ENCODE data around the gene CDC42EP3.

Gene CDC42EP3

DNA sequence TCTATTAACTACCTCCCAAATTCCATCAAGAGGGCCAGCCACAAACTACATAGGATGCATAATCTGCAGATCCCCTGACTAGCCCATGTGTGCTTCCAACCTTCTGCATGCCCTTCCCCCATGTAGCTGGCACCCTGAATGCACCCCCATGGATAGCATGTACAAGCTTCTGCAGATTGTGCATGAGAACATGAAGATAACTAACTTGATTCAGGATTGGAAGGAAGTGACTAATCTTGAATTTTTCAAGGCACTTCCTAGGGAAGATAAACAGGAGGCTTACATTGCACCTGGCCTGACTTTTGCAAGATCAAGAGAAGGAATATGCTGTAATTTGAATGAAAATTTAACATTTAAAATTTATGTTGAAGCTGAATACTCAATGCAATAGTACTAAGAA is 66.7 kb downstream of the CDC42EP3 start:
- H3K27ac ChIP-seq (ENCODE audit: low read length) = no peak overlapping the region
- H3K27me3 ChIP-seq (ENCODE audit: control insufficient read depth, insufficient read depth, low read length) = no peaks in the 10 kb centered on the region

DNA sequence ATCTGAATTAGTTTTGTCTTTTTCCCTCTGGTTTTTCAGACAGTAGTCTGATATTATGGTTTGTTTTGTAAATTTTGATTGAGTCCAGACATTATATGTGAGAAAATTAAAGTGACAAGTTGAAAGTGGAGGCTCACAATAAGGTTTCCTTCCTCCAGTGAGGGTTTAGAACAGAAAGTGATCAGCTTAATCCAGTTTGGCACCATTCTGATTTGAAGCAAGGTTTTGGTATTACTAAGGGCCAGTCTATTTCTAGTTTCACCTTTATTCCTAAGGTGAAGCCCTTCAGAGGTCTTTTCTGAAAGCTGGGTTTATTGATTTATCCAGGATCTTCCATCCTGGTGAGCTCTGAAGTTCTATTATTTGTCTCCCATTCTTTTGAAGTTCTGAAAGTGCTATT is 68.7 kb downstream of the CDC42EP3 start:
- Histone ChIP-seq H3K4me1 (ENCODE audit: control insufficient read depth, insufficient read depth, low read length) (no peaks in the 10 kb centered on the region), H3K4me3 (ENCODE audit: low read length) (no peak overlapping the region), H3K9me3 (ENCODE audit: control insufficient read depth, insufficient read depth, low read length) (no peaks in the 10 kb centered on the region), H3K27me3 (ENCODE audit: control insufficient read depth, insufficient read depth, low read length) (no peaks in the 10 kb centered on the region), H3K27ac (ENCODE audit: low read length) (no peak overlapping the region), H3K36me3 (ENCODE audit: control insufficient read depth, insufficient read depth, low read length) (no peaks in the 10 kb centered on the region)
- no peak for DNase-seq (ENCODE audit: low read depth, low spot score)

More for the DNA sequence above, 66.7 kb downstream of the CDC42EP3 start:
- Histone ChIP-seq H3K36me3 (ENCODE audit: control insufficient read depth, insufficient read depth, low read length) (no peaks in the 10 kb centered on the region), H3K4me3 (ENCODE audit: low read length) (no peak overlapping the region), H3K9me3 (ENCODE audit: control insufficient read depth, insufficient read depth, low read length) (no peaks in the 10 kb centered on the region), H3K4me1 (ENCODE audit: control insufficient read depth, insufficient read depth, low read length) (no peaks in the 10 kb centered on the region)
- DNase-seq (ENCODE audit: low read depth, low spot score) = no peak

DNA sequence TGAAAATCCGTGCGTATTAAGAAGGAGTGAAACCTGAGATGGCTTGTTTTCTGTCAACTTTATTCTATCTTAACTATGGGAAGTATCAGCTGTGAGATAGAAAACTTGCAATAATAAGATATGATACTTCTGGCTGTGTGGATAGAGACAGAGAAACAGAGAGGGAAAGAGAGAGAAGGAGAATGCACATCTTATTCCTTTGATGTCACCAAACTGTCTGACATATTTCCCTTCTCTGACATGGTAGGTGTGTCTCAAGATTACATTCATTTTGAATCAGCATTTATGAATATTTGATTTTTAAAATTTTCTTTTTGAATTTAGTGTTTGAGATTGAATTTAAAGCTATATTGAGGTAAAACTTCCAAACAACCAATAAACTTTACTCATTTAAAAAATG is 69.4 kb downstream of the CDC42EP3 start:
- Histone ChIP-seq H3K4me3 (ENCODE audit: low read length) (no peak overlapping the region), H3K27ac (ENCODE audit: low read length) (no peak overlapping the region), H3K9me3 (ENCODE audit: control insufficient read depth, insufficient read depth, low read length) (no peaks in the 10 kb centered on the region), H3K36me3 (ENCODE audit: control insufficient read depth, insufficient read depth, low read length) (no peaks in the 10 kb centered on the region), H3K27me3 (ENCODE audit: control insufficient read depth, insufficient read depth, low read length) (no peaks in the 10 kb centered on the region), H3K4me1 (ENCODE audit: control insufficient read depth, insufficient read depth, low read length) (no peaks in the 10 kb centered on the region)
- WGBS (ENCODE audit: insufficient coverage, insufficient read length) = no CpG with 5 or more reads among the region's 2 CpGs
- no peak for DNase-seq (ENCODE audit: low read depth, low spot score)

GRCh38 chr2:37601569-37601968 is 69.9 kb downstream of the CDC42EP3 start:
- no CpG with 5 or more reads among the region's 1 CpG for WGBS (ENCODE audit: insufficient coverage, insufficient read length)
- DNase-seq (ENCODE audit: low read depth, low spot score) = no peak
- no peaks in the 10 kb centered on the region for H3K9me3 ChIP-seq (ENCODE audit: control insufficient read depth, insufficient read depth, low read length)
- H3K4me1 ChIP-seq (ENCODE audit: control insufficient read depth, insufficient read depth, low read length) = no peaks in the 10 kb centered on the region
- H3K4me3 ChIP-seq (ENCODE audit: low read length) = no peak overlapping the region
- no peak overlapping the region for H3K27ac ChIP-seq (ENCODE audit: low read length)
- no peaks in the 10 kb centered on the region for H3K27me3 ChIP-seq (ENCODE audit: control insufficient read depth, insufficient read depth, low read length)
- H3K36me3 ChIP-seq (ENCODE audit: control insufficient read depth, insufficient read depth, low read length) = no peaks in the 10 kb centered on the region

- WGBS (ENCODE audit: insufficient coverage, insufficient read length) = no CpG with 5 or more reads among the region's 1 CpG
- DNase-seq (ENCODE audit: low read depth, low spot score) = no peak
- Histone ChIP-seq H3K4me3 (ENCODE audit: low read length) (no peak overlapping the region), H3K36me3 (ENCODE audit: control insufficient read depth, insufficient read depth, low read length) (no peaks in the 10 kb centered on the region), H3K27ac (ENCODE audit: low read length) (no peak overlapping the region), H3K9me3 (ENCODE audit: control insufficient read depth, insufficient read depth, low read length) (no peaks in the 10 kb centered on the region), H3K4me1 (ENCODE audit: control insufficient read depth, insufficient read depth, low read length) (no peaks in the 10 kb centered on the region), H3K27me3 (ENCODE audit: control insufficient read depth, insufficient read depth, low read length) (no peaks in the 10 kb centered on the region)
Measured at GRCh38 chr2:37600735-37601134, 70.7 kb downstream of the CDC42EP3 start.

GRCh38 chr2:37599688-37600525 is 71.5 kb downstream of the CDC42EP3 start:
- no peaks in the 10 kb centered on the region for H3K9me3 ChIP-seq (ENCODE audit: control insufficient read depth, insufficient read depth, low read length)
- H3K27ac ChIP-seq (ENCODE audit: low read length) = no peak overlapping the region
- H3K4me3 ChIP-seq (ENCODE audit: low read length) = no peak overlapping the region
- no peaks in the 10 kb centered on the region for H3K4me1 ChIP-seq (ENCODE audit: control insufficient read depth, insufficient read depth, low read length)
- no peak for DNase-seq (ENCODE audit: low read depth, low spot score)
- H3K27me3 ChIP-seq (ENCODE audit: control insufficient read depth, insufficient read depth, low read length) = no peaks in the 10 kb centered on the region
- no CpG with 5 or more reads among the region's 17 CpGs for WGBS (ENCODE audit: insufficient coverage, insufficient read length)
- H3K36me3 ChIP-seq (ENCODE audit: control insufficient read depth, insufficient read depth, low read length) = no peaks in the 10 kb centered on the region

GRCh38 chr2:37593694-37594093 is 77.7 kb downstream of the CDC42EP3 start:
- DNase-seq (ENCODE audit: low read depth, low spot score) = no peak
- H3K36me3 ChIP-seq (ENCODE audit: control insufficient read depth, insufficient read depth, low read length) = no peaks in the 10 kb centered on the region
- no peaks in the 10 kb centered on the region for H3K9me3 ChIP-seq (ENCODE audit: control insufficient read depth, insufficient read depth, low read length)
- H3K27me3 ChIP-seq (ENCODE audit: control insufficient read depth, insufficient read depth, low read length) = no peaks in the 10 kb centered on the region
- no peaks in the 10 kb centered on the region for H3K4me1 ChIP-seq (ENCODE audit: control insufficient read depth, insufficient read depth, low read length)
- no CpG with 5 or more reads among the region's 3 CpGs for WGBS (ENCODE audit: insufficient coverage, insufficient read length)
- no peak overlapping the region for H3K27ac ChIP-seq (ENCODE audit: low read length)
- no peak overlapping the region for H3K4me3 ChIP-seq (ENCODE audit: low read length)

GRCh38 chr2:37593024-37593423 is 78.4 kb downstream of the CDC42EP3 start:
- no peak for DNase-seq (ENCODE audit: low read depth, low spot score)
- Histone ChIP-seq H3K4me1 (ENCODE audit: control insufficient read depth, insufficient read depth, low read length) (no peaks in the 10 kb centered on the region), H3K9me3 (ENCODE audit: control insufficient read depth, insufficient read depth, low read length) (no peaks in the 10 kb centered on the region), H3K4me3 (ENCODE audit: low read length) (no peak overlapping the region), H3K27me3 (ENCODE audit: control insufficient read depth, insufficient read depth, low read length) (no peaks in the 10 kb centered on the region), H3K27ac (ENCODE audit: low read length) (no peak overlapping the region), H3K36me3 (ENCODE audit: control insufficient read depth, insufficient read depth, low read length) (no peaks in the 10 kb centered on the region)
- WGBS (ENCODE audit: insufficient coverage, insufficient read length) = no CpG with 5 or more reads among the region's 3 CpGs
